Fibroblast of skin of right quadriceps (primary cell): Measurements from ENCODE around the gene RPTOR.

ENCODE experiments used
- DNase-seq: peaks from one replicate; pipeline ENCODE4 v3.0.0-alpha.2; 2013

The RPTOR gene

DNA sequence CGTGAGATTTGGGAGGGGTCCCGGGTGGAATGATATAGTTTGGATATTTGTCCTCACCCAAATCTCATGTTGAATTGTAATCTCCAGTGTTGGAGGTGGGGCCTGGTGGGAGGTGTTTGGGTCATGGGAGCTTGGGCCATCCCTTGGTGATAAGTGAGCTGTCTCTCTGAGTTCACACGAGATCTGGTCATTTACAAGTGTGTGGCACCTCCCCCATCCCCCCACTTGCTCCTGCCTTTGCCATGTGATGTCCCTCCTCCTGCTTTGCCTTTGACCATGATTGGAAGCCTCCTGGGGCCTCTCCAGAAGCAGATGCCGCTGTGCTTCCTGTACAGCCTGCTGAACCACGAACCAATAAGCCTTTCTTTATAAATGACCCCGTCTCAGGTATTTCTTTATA, 469.0 kb downstream of the RPTOR start:
- no peak for DNase-seq

DNA sequence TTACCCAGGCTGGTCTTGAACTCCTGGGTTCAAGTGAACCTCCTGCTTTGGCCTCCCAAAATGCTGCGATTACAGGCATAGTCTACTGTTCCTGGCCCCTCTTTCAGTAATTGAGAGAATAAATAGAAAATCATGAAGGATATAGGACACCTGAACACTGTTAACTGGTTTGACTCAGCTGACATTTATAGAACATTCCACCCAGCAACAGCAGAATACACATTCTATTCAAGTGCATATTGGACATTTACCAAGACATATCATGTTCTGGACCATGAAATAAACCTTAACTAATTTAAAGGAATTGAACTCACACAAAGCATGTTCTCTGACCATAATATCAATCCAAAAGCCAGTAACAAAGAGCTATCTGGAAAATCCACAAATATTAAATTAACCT, 470.5 kb downstream of the RPTOR start:
- no peak for DNase-seq
